Smooth muscle cell (in vitro differentiated cells): ENCODE measurements around the gene INSM1. TPM values are rescaled to one million over a fixed set of nuclear protein-coding genes. Genes with fewer than 3 reads are reported as not detected.

Experiments
- DNase-seq: peaks from one replicate; lab custom pipeline; 2025; ENCODE audit not compliant: unreplicated experiment; lab: John Stamatoyannopoulos, UW
- H2AFZ ChIP-seq: fragments of 200-600 bp; sonication (generic); 2 replicates; pipeline ENCODE4 v1.6.0; 2016; ENCODE audit warnings: antibody characterized with exemption, low read depth, mild to moderate bottlenecking
- H3F3A ChIP-seq: fragments of 200-600 bp; sonication (generic); 2 replicates; pipeline ENCODE4 v1.6.0; 2017; ENCODE audit warnings: antibody characterized with exemption, low read depth
- H3K27ac ChIP-seq: fragments of 200-600 bp; sonication (generic); 2 replicates; pipeline ENCODE4 v1.5.1; 2016; ENCODE audit warnings: low read depth, mild to moderate bottlenecking
- H3K27me3 ChIP-seq: fragments of 200-600 bp; sonication (generic); 2 replicates; pipeline ENCODE4 v1.6.1; 2016; ENCODE audit warnings: low read depth, mild to moderate bottlenecking
- H3K36me3 ChIP-seq: fragments of 200-600 bp; sonication (generic); 2 replicates; pipeline ENCODE4 v1.5.1; 2016; ENCODE audit warnings: low read depth
- H3K4me1 ChIP-seq: fragments of 200-600 bp; sonication (generic); 2 replicates; pipeline ENCODE4 v1.5.1; 2016; ENCODE audit warnings: low read depth
- H3K4me2 ChIP-seq: fragments of 200-600 bp; sonication (generic); 2 replicates; pipeline ENCODE4 v1.6.0; 2016; ENCODE audit warnings: mild to moderate bottlenecking
- H3K4me3 ChIP-seq: fragments of 200-600 bp; sonication (generic); 2 replicates; pipeline ENCODE4 v1.5.1; 2016; ENCODE audit warnings: mild to moderate bottlenecking
- H3K79me2 ChIP-seq: fragments of 200-600 bp; sonication (generic); 2 replicates; pipeline ENCODE4 v1.6.0; 2016; ENCODE audit warnings: low read depth, mild to moderate bottlenecking
- H3K9ac ChIP-seq: fragments of 200-600 bp; sonication (generic); 2 replicates; pipeline ENCODE4 v1.6.0; 2016; ENCODE audit warnings: low read depth
- H3K9me3 ChIP-seq: fragments of 200-600 bp; sonication (generic); replicated peaks from 2 replicates; pipeline ENCODE4 v1.5.1; 2016; ENCODE audit warnings: low read depth
- H4K20me1 ChIP-seq: fragments of 200-600 bp; sonication (generic); 2 replicates; pipeline ENCODE4 v1.6.0; 2016; ENCODE audit warnings: low read depth
- WGBS: methylation state at CpG from one replicate; pipeline ENCODE4 v1.1.7; 2016; ENCODE audit warnings: low lambda C conversion rate; 5-methylcytosine and 5-hydroxymethylcytosine counted together
- polyA plus RNA-seq: library from polyadenylated mRNA; unstranded; fragments of >200 nt; fragmentation: Nextera tagmentation; extraction: Ambion mirVana; gene quantifications from 2 replicates; pipeline ENCODE4 v1.2.1, GENCODE V29; 2016
- total RNA-seq: library from RNA; depleted of rRNA; stranded (reverse); fragments of >200 nt; gene quantifications from 2 replicates; pipeline ENCODE4 v1.2.3, GENCODE V29; 2014
- TF ChIP-seq, protein P1 (sequence below): fragments of 200-600 bp; sonication (generic); IDR thresholded peaks from 2 replicates; pipeline ENCODE4 v1.5.1; 2017; ENCODE audit warnings: borderline replicate concordance, mild to moderate bottlenecking, antibody characterized with exemption; ENCODE audit not compliant: insufficient read depth, poor library complexity, severe bottlenecking

INSM1 gene
- total and polyA plus RNA-seq, 2 experiments from 2014 or later: not detected

GRCh38 chr20:20414640-20415220 lies 46.8 kb downstream of the INSM1 start:
- Histone ChIP-seq H3K9ac (no peak overlapping the region), H3K27ac (no peak overlapping the region), H3K27me3 (no peaks in the 10 kb centered on the region), H3K4me2 (no peak overlapping the region), H2AFZ (no peak overlapping the region), H4K20me1 (no peaks in the 10 kb centered on the region), H3K9me3 (no peaks in the 10 kb centered on the region), H3K36me3 (no peaks in the 10 kb centered on the region), H3K79me2 (no peaks in the 10 kb centered on the region), H3K4me3 (no peak overlapping the region), H3F3A (no peaks in the 10 kb centered on the region), H3K4me1 (peaks cover 41% of the 10 kb centered on the region)
- DNase-seq: no peak
- TF ChIP-seq, protein P1, sequence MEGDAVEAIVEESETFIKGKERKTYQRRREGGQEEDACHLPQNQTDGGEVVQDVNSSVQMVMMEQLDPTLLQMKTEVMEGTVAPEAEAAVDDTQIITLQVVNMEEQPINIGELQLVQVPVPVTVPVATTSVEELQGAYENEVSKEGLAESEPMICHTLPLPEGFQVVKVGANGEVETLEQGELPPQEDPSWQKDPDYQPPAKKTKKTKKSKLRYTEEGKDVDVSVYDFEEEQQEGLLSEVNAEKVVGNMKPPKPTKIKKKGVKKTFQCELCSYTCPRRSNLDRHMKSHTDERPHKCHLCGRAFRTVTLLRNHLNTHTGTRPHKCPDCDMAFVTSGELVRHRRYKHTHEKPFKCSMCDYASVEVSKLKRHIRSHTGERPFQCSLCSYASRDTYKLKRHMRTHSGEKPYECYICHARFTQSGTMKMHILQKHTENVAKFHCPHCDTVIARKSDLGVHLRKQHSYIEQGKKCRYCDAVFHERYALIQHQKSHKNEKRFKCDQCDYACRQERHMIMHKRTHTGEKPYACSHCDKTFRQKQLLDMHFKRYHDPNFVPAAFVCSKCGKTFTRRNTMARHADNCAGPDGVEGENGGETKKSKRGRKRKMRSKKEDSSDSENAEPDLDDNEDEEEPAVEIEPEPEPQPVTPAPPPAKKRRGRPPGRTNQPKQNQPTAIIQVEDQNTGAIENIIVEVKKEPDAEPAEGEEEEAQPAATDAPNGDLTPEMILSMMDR: no peak
- 84% methylated on average over 5 of the region's 5 CpGs for WGBS

DNA sequence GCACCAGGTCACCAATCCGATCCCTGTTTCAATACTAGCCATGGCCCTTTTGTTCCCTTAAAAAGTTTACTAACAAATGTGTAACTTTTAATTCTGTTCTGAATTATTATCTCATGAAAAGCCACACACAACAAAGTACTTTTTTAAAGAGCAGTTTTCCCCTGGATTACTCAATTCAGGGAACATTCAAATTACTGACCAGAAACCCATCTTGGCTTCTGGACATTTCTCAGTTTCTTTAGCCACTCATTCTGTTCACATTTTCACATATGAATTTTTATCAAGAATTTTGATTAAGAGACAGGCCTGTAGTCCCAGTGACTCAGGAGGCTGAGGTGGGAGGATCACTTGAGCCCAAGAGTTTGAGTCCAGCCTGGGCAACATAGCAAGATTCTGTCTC lies 47.4 kb downstream of the INSM1 start:
- Histone ChIP-seq H4K20me1 (no peaks in the 10 kb centered on the region), H3K4me2 (no peak overlapping the region), H3K9ac (no peak overlapping the region), H3K27me3 (no peaks in the 10 kb centered on the region), H3K79me2 (no peaks in the 10 kb centered on the region), H2AFZ (no peak overlapping the region), H3K4me1 (peaks cover 35% of the 10 kb centered on the region), H3K27ac (no peak overlapping the region), H3F3A (no peaks in the 10 kb centered on the region), H3K36me3 (no peaks in the 10 kb centered on the region), H3K4me3 (no peak overlapping the region), H3K9me3 (no peaks in the 10 kb centered on the region)
- TF ChIP-seq, protein P1: no peak
- WGBS: 96% methylated on average over 1 of the region's 1 CpG
- no peak for DNase-seq

DNA sequence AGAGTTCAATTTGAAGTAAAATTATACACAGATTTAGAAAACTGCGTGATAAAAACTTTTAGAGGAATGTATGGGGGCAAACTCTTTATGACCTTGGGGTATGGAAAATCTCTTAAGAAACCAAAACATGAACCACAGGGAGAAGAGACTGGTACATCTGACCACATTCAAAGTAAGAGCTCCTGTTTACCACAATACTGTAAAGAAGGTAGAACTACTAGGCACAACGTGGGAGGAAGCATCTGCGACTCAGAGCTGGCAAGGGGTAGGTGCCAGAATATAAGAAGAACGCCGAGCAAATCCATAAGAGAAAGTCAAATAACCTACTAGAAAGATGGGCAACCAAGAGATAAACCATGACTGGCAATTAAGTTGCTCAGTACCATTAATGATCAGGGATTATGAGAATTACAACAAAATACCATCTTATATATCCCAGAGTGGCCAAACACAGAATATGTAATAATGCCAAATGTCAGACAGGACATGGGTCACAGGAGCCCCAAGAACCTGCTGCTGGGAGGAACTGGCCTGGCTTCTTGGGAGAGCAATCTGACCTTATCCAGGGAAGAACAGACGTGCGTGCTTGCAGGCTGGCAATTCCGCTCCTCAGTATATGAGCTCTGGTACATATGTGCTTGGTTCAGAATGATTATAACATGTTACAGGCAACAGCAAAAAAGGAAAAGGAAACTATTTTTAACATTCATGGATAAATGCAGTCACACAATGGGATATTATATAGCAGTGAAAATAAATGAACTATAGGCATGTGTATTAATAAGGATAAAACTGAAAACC lies 50.2 kb downstream of the INSM1 start:
- no peaks in the 10 kb centered on the region for H3K79me2 ChIP-seq
- no peak overlapping the region for H3K4me3 ChIP-seq
- no peaks in the 10 kb centered on the region for H3F3A ChIP-seq
- H4K20me1 ChIP-seq: no peaks in the 10 kb centered on the region
- no peak overlapping the region for H3K27ac ChIP-seq
- peaks cover 9% of the 10 kb centered on the region for H3K4me1 ChIP-seq
- DNase-seq: no peak
- H2AFZ ChIP-seq: no peak overlapping the region
- no peak overlapping the region for H3K4me2 ChIP-seq
- no peaks in the 10 kb centered on the region for H3K27me3 ChIP-seq
- H3K9ac ChIP-seq: no peak overlapping the region
- WGBS: 97% methylated on average over 8 of the region's 8 CpGs
- H3K36me3 ChIP-seq: no peaks in the 10 kb centered on the region
- TF ChIP-seq, protein P1: no peak
- no peaks in the 10 kb centered on the region for H3K9me3 ChIP-seq
